Measurements from ENCODE around the gene FAM110D.

Gene FAM110D

DNA sequence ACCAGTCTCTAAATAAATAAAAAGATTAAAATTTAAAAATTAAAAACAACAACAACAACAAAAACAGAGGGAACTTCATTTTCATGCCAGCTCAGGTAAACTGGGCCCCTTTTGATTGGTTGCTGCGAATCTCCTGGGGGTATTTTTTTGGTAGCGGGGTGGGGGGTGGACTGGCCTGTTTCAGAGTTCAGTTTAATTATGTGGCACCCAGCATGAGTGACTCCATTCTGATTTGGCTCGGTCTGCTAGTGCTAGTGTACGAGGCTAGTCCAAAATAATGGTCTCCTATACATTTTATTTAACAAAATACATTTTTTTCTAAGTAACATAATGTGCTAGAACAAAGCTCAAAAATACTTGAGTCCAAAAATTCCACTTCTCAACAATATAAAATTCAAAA is 29.1 kb upstream of the FAM110D start:
- no peak for DNase-seq (ENCODE audit: low read depth in 2 of 2)

GRCh38 chr1:26130695-26131094 is 28.2 kb upstream of the FAM110D start:
- no peak for DNase-seq (ENCODE audit: low read depth in 2 of 2)

- DNase-seq (ENCODE audit: low read depth in 2 of 2), result no peak
Measured at GRCh38 chr1:26132128-26132833, 26.6 kb upstream of the FAM110D start.

DNA sequence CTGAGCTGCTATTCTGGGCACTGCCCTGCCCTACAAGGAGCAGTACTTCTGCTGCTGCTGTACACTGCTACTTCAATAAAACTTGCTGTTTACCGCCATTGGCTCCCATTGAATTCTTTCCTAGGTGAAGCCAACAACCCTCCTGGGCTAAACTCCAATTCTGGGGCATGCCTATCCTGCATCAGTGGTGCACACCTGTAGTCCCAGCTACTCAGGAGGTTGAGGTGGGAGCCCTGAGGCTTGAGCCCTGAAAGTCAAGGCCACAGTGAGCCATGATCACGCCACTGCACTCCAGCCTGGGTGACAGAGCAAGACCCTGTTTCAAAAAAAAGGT is 26.1 kb upstream of the FAM110D start:
- no peak for DNase-seq (ENCODE audit: low read depth in 2 of 2)

GRCh38 chr1:26134466-26134865 is 24.4 kb upstream of the FAM110D start:
- no peak for DNase-seq (ENCODE audit: low read depth in 2 of 2)

DNA sequence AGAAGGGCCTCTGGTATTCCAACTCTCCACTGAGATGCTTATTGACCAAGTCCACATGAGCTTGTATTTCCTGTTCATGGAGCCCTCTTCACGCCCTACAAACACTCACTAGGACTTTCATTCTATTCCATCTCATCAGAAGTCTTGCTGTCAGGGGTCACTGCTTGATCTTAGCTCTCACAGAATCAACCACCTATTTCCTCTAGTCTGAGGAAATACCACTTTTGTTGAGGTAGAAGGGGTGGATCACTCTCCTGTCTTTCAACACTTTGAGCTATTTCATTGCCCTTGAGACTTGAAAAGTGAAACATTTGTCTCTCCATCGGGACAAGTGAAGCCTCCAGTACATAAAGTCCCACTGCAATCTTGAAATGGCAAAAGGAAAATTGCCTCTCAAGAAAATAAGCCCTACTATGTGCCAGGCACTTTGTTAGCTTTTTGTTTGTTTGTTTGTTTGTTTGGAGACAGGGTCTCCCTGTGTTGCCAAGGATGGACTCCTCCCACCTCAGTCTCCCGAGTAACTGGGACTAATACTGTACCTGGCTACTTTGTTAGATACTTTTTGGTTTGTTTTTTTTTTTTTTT is 19.8 kb upstream of the FAM110D start:
- DNase-seq (ENCODE audit: low read depth in 2 of 2), result no peak

DNA sequence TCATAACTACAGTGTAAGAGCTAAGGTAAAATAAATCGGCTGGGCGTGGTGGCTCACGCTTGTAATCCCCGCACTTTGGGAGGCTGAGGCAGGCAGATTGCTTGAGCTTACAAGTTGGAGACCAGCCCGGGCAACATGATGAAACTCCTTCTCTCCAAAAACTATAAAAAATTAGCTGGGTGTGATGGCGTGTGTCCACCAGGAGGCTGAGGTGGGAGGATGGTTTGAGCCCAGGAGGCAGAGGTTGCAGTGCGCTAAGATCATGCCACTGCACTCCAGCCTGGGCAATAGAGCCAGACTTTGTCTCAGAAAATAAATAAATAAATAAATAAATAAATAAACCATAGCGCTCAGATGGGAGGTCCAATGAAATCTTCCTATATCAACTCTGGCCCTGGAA is 16.7 kb upstream of the FAM110D start:
- no peak for DNase-seq (ENCODE audit: low read depth in 2 of 2)

DNA sequence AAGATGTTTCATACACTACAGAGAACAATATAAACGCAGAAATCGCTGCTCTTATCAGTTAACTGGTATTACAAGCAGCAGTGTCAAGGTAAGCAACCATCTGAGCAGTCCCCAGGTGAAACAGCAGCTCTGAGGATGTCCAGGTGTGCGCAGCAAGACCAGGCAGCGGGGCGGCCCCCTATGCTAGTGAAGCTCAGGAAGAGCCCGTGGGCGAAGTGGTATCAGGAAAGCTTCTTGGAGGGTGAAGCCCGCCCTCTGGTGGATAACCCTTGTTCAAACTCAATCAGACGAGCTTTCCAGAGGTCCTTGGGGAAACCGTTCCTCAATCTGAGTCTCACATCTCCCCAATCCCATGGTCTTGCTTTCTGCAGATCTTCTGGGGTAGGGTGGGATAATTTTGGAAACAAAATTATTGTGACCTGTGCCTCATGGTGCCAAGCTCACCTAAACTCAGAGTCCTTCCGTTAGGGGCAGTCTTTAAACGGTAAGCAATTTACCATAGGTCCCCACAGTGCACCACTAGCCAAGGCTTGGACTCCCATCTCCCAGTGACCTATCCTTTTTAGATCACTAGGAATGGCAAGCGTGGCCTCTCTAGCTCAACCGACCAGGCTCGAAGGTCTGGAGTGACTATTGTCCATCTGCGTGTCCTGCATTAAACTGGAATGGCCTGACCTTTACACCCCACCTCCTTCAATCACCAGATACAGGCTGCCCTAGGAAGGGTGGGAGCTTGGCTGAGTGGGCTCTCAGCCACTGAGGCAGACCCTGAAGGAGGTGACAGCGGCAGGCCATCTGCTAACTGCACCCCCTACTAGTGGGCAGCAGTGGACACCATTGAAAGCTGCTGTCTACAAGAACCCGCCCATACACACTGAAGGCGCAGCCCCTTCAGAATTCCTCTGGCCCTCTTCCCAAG is 13.6 kb upstream of the FAM110D start:
- peak; percentile 55 to 63 for DNase-seq (ENCODE audit: low read depth in 2 of 2)

- DNase-seq (ENCODE audit: low read depth in 2 of 2), result no peak
Measured at GRCh38 chr1:26145960-26146294, 13.0 kb upstream of the FAM110D start.

DNA sequence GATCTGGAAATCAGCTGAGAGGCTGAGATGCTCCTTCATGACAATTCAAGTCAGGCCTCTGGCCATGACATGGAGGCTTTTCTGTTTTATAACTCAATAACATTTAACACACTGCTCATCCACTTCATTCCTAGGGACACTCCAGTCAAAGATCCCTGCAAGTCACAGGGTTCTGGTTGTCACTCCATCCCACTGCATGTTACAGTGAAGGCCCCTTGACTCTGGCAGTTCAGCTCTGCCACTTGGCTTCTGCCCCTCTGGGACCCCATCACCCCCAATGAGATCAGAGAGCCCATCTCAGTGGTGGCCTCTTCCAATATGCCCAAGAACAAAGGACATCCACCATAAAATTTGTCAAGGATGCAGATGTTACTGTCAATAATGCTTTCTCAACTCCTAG is 10.0 kb upstream of the FAM110D start:
- no peak for DNase-seq (ENCODE audit: low read depth in 2 of 2)

DNA sequence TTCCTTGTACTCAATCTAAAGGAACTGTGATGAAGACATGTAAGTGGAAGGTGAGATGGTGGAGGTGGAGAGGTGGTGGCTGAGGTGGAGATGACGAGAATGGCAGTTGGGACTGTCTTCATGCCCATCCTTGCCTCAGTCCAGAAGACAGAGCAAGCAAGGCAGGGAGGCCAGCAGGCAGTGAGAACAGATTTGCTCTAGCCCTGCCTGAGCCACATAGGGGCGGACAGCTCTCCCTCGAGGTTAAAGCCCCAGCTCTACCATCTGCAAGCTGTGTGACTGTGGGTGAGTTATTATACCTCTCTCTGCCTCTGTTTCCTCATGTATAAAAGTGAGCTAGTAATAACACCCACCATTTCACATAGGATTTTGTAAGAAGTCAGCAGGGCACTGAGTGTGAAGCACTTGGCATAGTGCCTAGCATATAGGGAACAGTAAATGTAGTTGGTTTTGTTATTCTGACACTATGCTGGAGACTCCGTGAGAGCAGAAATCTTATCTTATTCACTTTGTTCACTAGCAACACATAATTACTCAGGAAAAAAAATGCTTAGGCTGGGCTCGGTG is 4.8 kb upstream of the FAM110D start:
- no peak for DNase-seq (ENCODE audit: low read depth in 2 of 2)

DNA sequence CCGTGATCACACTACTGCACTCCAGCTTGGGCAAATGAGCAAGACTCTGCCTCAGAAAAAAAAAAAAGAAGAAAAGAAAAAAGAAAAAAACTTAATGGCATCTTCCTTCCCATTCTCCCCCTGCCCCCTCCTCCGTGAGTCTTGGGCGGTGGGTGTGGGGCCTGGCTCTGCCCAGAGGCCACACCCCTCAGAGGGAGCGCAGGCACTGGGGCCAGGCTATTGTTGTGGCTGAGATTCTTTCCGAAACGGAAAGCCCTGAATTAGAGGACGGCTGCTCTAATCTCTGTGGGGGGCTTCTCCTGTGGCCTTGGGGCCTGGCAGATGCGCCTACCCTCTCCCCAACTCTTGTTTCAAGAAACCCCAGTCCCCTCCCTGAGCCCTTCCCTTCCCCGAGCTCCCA is 4.1 kb upstream of the FAM110D start:
- DNase-seq (ENCODE audit: low read depth in 2 of 2), result no peak

DNA sequence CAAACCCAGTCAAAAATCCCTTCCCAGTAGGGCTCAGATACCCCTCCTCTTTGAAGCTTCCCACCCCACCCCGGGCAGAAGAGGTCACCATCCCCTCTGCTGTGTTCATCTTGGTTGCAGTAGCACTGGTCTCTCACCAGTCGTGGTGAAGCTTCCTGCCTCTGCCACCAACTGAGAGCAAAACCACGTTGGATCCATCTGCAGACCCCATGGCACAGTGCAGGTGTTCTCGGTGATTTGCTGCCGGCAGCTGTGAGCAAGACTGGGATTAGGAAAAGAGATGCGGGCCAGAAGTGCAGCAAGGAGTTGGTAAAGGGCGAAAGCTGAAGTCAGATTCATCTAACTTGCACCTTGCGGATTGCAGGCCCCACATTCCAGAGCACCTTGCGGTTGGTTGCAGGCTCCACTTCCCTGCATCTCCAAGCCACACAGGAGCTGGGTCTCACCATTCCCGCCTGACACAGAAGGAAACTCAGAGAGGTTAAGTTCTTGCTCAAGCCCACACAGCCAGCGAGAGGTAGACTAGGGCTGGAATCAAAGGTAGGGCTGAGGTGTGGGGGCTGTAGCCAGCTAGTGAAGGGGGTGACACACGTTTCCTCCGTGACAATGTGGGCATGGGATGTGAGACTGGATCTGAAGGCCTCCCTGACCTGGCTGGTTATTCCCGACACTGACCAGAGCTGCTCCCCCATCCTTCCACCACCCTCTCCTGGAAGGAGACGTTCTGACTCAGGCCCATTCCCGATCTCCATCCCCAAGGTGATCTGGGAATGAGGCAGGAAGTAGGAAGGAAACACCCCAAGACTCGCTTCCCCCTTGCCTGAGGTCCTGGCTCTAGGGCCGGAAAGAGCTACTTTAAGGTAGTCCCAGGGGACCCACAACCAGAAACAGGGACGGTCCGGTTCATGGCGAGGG is 3.3 kb upstream of the FAM110D start:
- no peak for DNase-seq (ENCODE audit: low read depth in 2 of 2)

DNA sequence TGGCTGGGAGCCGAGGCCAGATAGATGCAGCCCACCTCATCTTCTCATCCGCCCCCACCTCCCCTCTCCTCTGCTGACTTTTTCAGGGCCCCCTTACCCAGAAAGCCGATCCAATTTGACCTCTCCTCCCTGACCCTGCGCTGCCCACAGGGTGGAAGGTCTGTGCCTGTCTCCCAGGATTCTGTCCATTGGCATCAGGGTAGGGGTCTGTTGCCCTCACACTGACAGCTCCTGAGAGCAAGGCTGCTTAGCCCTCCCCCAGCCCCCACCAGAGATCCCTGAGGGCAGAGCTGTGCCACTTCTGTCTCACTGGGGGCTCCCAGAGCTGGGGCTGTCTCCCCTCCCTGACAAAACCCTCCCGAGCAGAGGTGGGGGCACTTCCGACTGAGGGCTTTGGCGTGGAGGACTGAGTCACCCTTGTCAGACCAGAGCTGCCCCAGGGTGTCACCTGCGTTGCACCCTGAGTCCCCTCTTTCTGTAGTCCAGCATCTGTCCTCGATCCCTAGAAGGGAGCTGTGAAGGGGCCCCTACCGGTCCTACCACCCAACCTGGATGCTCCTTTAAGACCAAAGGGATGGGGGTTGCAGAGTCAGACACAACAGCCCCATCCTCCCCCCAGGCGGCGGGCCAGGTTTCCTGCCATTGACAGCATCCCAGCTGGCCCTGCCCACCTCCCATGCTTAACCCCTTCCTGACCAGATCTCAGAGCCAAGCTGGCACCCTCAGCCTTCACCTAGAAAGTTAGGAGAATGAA is 2.4 kb upstream of the FAM110D start:
- DNase-seq (ENCODE audit: low read depth in 2 of 2), result no peak

DNA sequence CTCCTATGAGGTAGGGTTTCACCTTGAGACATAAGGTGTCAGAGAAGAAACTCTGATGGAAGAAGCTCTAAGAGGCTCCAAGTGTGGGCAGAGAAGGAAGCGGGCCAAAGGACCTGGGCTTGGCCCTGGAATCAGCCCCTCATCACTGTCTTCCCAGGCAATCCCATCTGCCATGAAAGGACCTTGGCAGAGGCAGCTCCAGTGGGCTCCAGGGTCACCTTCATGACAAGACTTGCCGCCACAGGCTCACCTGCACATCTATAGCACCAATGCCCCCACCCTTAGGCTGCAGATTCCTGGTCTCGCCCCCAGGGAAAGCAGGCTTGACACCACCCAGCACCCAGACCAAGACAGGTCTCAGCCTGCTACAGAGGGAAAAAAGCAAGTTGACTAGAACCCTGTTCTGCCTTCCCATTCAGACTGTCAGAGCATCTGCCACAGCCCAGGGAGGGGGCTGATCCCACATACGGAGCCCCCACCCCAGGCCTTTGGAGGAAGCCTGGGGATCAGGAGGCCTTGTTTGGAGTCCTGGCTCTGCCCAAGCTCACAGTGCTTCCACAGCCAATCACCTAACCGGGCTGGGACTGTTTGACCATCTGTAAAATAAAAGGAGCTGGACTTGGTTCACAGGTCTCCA is 490 bp upstream of the FAM110D start:
- no peak for DNase-seq (ENCODE audit: low read depth in 2 of 2)

DNA sequence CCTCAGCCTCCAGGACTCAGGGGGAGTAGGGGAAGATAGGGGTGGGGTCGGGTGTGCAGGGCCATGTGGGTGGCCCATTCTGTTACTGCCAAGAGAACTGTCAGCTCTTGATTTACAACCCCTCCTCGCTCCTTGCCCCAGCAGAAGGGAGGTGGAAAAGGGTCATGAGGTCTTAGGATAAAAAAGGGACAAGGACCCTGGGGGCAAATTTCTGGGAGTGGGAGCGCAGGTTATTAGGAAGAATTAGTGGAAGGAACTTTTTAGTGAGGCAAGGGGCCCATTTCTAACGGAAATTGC is 812 bp downstream of the FAM110D start:
- no peak for DNase-seq (ENCODE audit: low read depth in 2 of 2)

- DNase-seq (ENCODE audit: low read depth in 2 of 2), result no peak
Measured at GRCh38 chr1:26160527-26161414, 1.9 kb downstream of the FAM110D start.

GRCh38 chr1:26161415-26162219 is 2.7 kb downstream of the FAM110D start:
- DNase-seq (ENCODE audit: low read depth in 2 of 2), result no peak

GRCh38 chr1:26162220-26162709 is 3.4 kb downstream of the FAM110D start:
- DNase-seq (ENCODE audit: low read depth in 2 of 2), result no peak
